NT2/D1 (cell line): Measurements from ENCODE around the gene NAT9.

Experiments
- SUZ12 ChIP-seq: IDR thresholded peaks from 2 replicates; pipeline ENCODE4 v1.6.1; 2011; ENCODE audit not compliant: insufficient read length, insufficient read depth; ENCODE audit errors: extremely low read depth
- YY1 ChIP-seq: IDR thresholded peaks from 2 replicates; pipeline ENCODE4 v1.6.1; 2011; ENCODE audit not compliant: insufficient read length, insufficient read depth
- ZNF274 ChIP-seq: IDR thresholded peaks from 2 replicates; pipeline ENCODE4 v1.6.1; 2011; ENCODE audit warnings: mild to moderate bottlenecking, low read depth, low read length

DNA sequence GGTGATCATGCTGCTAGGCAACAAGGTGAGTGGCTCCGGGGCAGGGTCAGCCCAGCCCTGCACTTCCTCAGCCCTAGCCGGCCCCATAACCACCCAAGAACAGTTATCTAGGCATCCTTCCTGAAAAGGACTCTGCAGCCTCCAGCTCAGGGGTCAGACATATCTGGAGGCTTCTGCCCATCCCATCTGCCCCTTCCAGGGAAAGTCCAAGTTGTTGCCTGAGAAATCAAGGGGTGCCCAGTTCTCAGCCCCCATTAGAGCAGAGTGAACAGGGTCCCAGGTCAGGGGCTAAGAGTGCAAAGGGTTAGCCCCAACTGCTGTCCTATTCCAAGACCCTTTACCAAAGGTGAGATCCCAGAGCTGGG, 31.8 kb downstream of the NAT9 start:
- TF ChIP-seq YY1 = no peak
- TF ChIP-seq SUZ12 = no peak
- no peak for TF ChIP-seq ZNF274
